T-helper 2 cell treated with Interferon-gamma antibody and Interleukin-4, amounts not matched to agents 100 ng/mL and 5 ng/mL, for 36 hours (primary cell): ENCODE data around the gene SLC22A12. TPM values are rescaled to one million over a fixed set of nuclear protein-coding genes. Genes with fewer than 3 reads are reported as not detected.

Source experiments
- intact Hi-C: fragments of 100-400 bp; cut with micrococcal nuclease; formaldehyde crosslinking; loops from one replicate; pipeline ENCODE4 v1.15.1; 2023
- total RNA-seq: library from RNA; stranded (reverse); gene quantifications from 2 replicates; pipeline ENCODE4 v1.2.3, GENCODE V29; 2022

Gene SLC22A12
- total RNA-seq, 1 donor from 2014 or later: not detected

- intact Hi-C loops: no loop called here
Measured at GRCh38 chr11:64643920-64644646, 53.1 kb downstream of the SLC22A12 start.

- intact Hi-C loops: no loop called here
Measured at GRCh38 chr11:64644647-64645275, 53.7 kb downstream of the SLC22A12 start.

GRCh38 chr11:64647019-64647779 lies 56.2 kb downstream of the SLC22A12 start:
- intact Hi-C loops: no loop called here

DNA sequence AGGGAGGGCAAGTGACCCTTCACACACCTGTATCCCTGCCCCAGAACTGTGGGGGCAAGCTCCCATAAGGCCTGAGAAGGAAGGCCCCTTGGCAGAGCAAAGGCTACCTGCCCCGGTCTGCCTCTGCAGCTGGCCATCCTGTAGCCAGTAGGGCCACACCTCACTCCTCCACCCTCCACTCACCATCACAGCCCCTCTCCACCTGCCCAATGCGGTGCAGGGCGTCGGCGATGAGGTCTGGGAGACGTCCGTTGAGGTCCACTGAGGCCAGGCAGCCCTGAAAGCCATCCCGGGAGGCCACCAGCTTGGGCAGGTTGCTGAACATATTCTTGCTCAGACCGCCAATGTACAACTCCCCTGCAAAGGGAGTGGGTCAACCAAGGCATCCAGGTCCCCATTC lies 57.5 kb downstream of the SLC22A12 start:
- intact Hi-C loops: no loop called here

- intact Hi-C loops: no loop called here
Measured at GRCh38 chr11:64649291-64649697, 58.3 kb downstream of the SLC22A12 start.

DNA sequence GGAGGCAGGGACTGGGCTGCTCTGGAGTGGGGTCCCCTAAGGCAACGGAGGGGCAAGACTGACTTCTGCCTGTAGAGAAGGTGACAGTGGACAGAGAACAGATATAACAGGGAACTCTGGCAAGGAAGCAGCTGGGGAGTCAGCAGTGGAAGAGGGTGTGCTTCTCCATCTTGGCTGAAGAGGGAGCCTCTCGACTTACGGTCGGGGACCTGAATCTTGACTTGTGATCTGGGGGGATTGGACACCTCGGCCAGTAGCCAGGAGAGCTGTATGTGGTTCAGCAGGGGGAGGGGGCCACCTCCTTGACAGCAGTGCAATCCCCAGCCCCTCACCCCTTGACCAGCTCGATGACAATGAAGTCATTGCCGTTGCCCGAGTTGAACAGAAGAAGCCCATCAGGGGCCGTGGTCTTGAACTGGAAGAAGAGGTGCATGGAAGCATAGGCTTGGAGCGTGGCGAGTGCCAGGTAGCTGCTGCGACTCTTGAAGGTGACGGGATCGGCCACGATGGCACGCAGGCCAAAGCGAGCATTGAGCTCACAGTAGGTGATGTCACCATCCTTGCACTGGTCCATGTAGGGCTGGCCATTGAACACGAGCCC lies 60.0 kb downstream of the SLC22A12 start:
- intact Hi-C loops: no loop called here

Other genes starting within 250 kb of the SLC22A12 start
- 39.3 and 42.0 TPM in 2 replicates for gene RPS6KA4, start 232.1 kb upstream of the SLC22A12 start, total RNA-seq
- not detected in 2 replicates for gene SLC22A11, start 35.3 kb upstream of the SLC22A12 start, total RNA-seq
- 0.05 and 0.09 TPM in 2 replicates for gene NRXN2, start 132.0 kb downstream of the SLC22A12 start, total RNA-seq
- gene RASGRP2, start 152.9 kb downstream of the SLC22A12 start, total RNA-seq: 276 and 280 TPM in 2 replicates
- 4.0 and 4.3 TPM in 2 replicates for gene PYGM, start 168.8 kb downstream of the SLC22A12 start, total RNA-seq
- 492 and 527 TPM in 2 replicates for gene SF1, start 187.3 kb downstream of the SLC22A12 start, total RNA-seq
- gene MAP4K2, start 212.0 kb downstream of the SLC22A12 start, total RNA-seq: 72.5 and 79.7 TPM in 2 replicates
- gene MEN1, start 219.3 kb downstream of the SLC22A12 start, total RNA-seq: 31.5 and 33.1 TPM in 2 replicates